ENCODE measurements around the gene MROH7.

Gene MROH7

DNA sequence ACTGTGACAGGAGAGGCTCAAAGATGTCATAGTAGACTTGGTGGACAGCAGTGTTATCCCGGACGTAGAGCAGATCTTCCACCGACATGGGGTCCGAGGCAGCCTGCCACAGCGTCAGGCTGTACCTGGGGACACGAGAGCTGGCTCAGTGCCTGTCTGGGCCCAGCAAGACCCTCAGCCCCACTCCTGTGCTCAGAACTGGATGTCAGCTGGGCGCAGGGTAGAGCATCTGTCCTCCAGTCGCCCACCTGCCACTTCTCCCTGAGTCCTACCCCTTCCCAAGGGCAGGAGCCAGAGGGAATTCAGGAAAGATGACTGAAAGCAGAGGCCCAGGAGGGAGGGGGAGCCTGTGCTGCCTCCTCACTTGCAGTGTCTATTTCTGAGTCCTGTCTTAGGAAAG, 30.0 kb upstream of the MROH7 start:
- H3K27ac Mint-ChIP-seq = no peak overlapping the region
- peaks cover 35% of the 10 kb centered on the region for H3K4me1 Mint-ChIP-seq
- H3K4me3 Mint-ChIP-seq = no peak overlapping the region
- TF ChIP-seq, protein P1, sequence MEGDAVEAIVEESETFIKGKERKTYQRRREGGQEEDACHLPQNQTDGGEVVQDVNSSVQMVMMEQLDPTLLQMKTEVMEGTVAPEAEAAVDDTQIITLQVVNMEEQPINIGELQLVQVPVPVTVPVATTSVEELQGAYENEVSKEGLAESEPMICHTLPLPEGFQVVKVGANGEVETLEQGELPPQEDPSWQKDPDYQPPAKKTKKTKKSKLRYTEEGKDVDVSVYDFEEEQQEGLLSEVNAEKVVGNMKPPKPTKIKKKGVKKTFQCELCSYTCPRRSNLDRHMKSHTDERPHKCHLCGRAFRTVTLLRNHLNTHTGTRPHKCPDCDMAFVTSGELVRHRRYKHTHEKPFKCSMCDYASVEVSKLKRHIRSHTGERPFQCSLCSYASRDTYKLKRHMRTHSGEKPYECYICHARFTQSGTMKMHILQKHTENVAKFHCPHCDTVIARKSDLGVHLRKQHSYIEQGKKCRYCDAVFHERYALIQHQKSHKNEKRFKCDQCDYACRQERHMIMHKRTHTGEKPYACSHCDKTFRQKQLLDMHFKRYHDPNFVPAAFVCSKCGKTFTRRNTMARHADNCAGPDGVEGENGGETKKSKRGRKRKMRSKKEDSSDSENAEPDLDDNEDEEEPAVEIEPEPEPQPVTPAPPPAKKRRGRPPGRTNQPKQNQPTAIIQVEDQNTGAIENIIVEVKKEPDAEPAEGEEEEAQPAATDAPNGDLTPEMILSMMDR (IDR thresholded peaks at IDR 0.05) = no peak
- no peaks in the 10 kb centered on the region for H3K9me3 Mint-ChIP-seq
- H3K36me3 Mint-ChIP-seq (ENCODE audit: low read depth) = no peaks in the 10 kb centered on the region
- H3K27me3 Mint-ChIP-seq (ENCODE audit: low read depth, poor library complexity) = peaks cover 3% of the 10 kb centered on the region
- DNase-seq = no peak

DNA sequence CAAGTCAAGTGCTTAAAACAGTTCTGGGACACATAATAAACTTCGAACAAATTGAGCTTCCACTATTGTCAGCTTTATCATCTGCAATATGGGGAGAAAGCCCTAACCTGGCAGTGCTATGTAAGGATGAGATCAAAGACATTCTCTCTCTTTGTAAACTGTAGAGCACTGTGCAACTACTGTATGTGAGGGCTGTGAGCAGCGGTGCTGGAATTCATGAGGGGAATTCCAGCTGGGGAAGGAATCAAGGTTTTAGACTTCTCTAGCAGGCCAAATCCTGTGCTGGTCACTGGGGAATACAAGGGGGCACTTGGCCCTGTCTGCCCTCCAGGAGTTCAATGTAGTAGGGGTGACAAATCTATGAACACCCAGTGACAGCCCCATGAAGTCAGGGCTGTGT, 27.6 kb upstream of the MROH7 start:
- H3K27ac Mint-ChIP-seq = no peak overlapping the region
- no peak overlapping the region for H3K4me3 Mint-ChIP-seq
- H3K9me3 Mint-ChIP-seq = no peaks in the 10 kb centered on the region
- TF ChIP-seq, protein P1 (IDR thresholded peaks at IDR 0.05) = no peak
- peaks cover 16% of the 10 kb centered on the region for H3K4me1 Mint-ChIP-seq
- DNase-seq = no peak
- H3K27me3 Mint-ChIP-seq (ENCODE audit: low read depth, poor library complexity) = peaks cover 3% of the 10 kb centered on the region
- H3K36me3 Mint-ChIP-seq (ENCODE audit: low read depth) = no peaks in the 10 kb centered on the region

DNA sequence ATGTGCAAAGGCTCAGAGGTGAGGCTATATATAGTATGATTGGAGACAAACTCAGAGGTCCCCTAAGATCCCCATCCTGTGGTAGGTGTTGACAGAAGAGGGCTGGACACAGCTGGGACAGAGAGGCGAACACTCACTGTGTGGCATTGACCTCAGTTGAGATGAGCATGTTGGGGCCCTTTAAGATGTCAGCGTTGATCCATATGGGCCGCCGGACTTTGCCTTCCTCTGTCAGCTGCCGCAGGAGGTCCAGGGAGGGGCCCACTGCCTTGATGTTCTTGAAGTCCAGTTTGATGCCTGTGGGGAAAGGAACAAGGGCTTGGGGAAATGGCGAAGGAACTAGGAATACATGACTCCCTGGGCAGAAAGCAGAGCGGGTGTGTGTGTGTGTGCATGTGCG, 27.0 kb upstream of the MROH7 start:
- H3K36me3 Mint-ChIP-seq (ENCODE audit: low read depth) = no peaks in the 10 kb centered on the region

DNA sequence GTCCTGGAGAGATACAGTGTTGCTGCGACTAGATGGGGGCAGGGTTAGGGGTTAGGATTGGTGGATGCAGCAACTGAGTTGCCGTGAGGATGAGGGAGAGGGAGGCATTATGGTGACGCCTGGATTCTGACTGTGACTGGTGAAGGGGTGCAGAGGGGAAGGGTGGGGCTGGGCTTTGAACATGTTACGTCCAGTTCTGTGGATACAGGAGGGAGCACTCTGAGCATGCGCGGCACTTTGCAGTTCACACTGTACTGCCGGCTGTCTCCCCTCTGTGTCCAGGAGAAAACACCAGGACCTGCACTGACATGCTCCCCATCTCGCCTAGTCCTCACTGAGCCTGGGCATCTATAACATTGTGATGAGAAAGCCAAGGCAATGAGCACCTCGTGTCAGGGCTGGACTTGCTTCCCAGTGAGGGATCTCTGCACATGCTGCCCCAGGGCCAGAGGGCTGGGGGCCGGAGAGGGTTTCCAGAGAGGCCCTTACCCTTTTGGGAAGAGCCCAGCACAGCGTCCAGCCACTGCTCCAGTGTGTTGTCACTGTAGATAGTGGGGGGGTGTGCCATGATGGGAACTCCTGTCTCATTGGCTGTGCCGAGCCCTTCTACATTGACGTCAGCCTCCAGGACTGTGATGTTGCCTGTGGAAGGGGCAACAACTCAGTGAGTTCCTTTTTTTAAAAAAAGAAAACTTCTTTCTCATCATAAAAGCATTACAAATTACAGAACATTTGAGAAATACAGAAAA, 25.9 kb upstream of the MROH7 start:
- Mint-ChIP-seq H3K27me3 (ENCODE audit: low read depth, poor library complexity) (peaks cover 3% of the 10 kb centered on the region), H3K4me1 (peaks cover 15% of the 10 kb centered on the region), H3K9me3 (no peaks in the 10 kb centered on the region), H3K4me3 (no peak overlapping the region), H3K36me3 (ENCODE audit: low read depth) (no peaks in the 10 kb centered on the region), H3K27ac (no peak overlapping the region)
- no peak for DNase-seq
- TF ChIP-seq, protein P1 (IDR thresholded peaks at IDR 0.05) = no peak

More for the DNA sequence above, 27.0 kb upstream of the MROH7 start:
- no peak for DNase-seq
- no peak overlapping the region for H3K27ac Mint-ChIP-seq
- TF ChIP-seq, protein P1 (IDR thresholded peaks at IDR 0.05) = no peak
- peaks cover 12% of the 10 kb centered on the region for H3K4me1 Mint-ChIP-seq
- H3K4me3 Mint-ChIP-seq = no peak overlapping the region
- H3K27me3 Mint-ChIP-seq (ENCODE audit: low read depth, poor library complexity) = peaks cover 3% of the 10 kb centered on the region
- no peaks in the 10 kb centered on the region for H3K9me3 Mint-ChIP-seq

DNA sequence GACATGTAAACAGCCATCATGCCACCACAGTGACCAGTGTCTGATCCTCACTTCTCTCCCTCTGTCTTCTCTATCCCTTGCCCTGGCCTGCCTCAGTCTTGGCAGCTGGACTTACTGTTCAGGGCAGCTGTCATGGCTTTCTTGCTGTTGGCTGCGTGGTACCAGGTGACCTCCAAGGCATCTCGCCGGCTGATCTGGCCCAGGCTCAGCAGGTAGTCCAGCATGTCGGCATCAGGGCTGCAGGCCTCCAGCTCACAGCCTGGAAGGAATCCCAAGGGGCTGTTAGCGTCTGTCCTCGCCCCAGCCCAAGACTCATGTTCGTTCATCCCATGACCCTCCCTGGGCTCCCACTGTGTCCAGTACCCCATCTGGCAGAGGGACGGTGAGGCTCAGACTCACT, 21.8 kb upstream of the MROH7 start:
- Mint-ChIP-seq H3K27me3 (ENCODE audit: low read depth, poor library complexity) (no peaks in the 10 kb centered on the region), H3K36me3 (ENCODE audit: low read depth) (no peaks in the 10 kb centered on the region), H3K9me3 (no peaks in the 10 kb centered on the region), H3K4me3 (no peak overlapping the region), H3K27ac (peak overlapping the region; percentile 43), H3K4me1 (peaks cover 28% of the 10 kb centered on the region)
- TF ChIP-seq, protein P1 (IDR thresholded peaks at IDR 0.05) = no peak
- DNase-seq = no peak

All from nephron progenitor cell (in vitro differentiated cells).